ENCODE results near the gene CASK. TPM values are rescaled to one million over a fixed set of nuclear protein-coding genes. Genes with fewer than 3 reads are reported as not detected.

CASK gene
- total RNA-seq, 2 donors from 2014 or later = 19.7 to 20.4 TPM

DNA sequence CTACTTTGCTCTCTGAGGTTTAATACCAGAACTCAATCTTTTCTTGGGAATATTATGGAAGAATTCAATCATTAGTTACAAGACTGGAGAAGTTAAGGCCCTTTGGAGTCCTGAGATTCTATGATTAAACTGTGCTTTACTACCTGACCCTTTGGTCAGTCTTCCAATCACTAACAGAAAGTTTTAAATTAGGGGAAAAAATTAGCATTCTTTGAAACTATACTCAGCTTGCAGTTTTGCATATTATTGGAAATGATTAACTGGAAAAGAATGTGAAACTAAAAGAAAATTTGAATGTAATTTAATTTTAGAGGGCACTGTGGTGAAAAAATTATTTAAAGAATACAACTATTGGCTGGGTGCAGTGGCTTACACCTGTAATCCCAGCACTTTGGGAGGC lies 253.2 kb downstream of the CASK start:
- H3K4me1 ChIP-seq (replicated peaks) = no peaks in the 10 kb centered on the region
- H3K36me3 ChIP-seq = no peaks in the 10 kb centered on the region
- no peak overlapping the region for H3K4me3 ChIP-seq
- H3K27ac ChIP-seq = no peak overlapping the region
- TF ChIP-seq, protein P1, sequence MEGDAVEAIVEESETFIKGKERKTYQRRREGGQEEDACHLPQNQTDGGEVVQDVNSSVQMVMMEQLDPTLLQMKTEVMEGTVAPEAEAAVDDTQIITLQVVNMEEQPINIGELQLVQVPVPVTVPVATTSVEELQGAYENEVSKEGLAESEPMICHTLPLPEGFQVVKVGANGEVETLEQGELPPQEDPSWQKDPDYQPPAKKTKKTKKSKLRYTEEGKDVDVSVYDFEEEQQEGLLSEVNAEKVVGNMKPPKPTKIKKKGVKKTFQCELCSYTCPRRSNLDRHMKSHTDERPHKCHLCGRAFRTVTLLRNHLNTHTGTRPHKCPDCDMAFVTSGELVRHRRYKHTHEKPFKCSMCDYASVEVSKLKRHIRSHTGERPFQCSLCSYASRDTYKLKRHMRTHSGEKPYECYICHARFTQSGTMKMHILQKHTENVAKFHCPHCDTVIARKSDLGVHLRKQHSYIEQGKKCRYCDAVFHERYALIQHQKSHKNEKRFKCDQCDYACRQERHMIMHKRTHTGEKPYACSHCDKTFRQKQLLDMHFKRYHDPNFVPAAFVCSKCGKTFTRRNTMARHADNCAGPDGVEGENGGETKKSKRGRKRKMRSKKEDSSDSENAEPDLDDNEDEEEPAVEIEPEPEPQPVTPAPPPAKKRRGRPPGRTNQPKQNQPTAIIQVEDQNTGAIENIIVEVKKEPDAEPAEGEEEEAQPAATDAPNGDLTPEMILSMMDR (IDR thresholded peaks at IDR 0.05) = no peak
- TF ChIP-seq POLR2AphosphoS5 (IDR thresholded peaks at IDR 0.05) = no peak
- TF ChIP-seq POLR2A (IDR thresholded peaks at IDR 0.05) = no peak
- no peak for DNase-seq (ENCODE audit: low spot score)
- H3K9me3 ChIP-seq = no peaks in the 10 kb centered on the region
- no peaks in the 10 kb centered on the region for H3K27me3 ChIP-seq (replicated peaks; ENCODE audit: insufficient read depth)
- intact Hi-C loops (cut with DNase I) = no loop called here

DNA sequence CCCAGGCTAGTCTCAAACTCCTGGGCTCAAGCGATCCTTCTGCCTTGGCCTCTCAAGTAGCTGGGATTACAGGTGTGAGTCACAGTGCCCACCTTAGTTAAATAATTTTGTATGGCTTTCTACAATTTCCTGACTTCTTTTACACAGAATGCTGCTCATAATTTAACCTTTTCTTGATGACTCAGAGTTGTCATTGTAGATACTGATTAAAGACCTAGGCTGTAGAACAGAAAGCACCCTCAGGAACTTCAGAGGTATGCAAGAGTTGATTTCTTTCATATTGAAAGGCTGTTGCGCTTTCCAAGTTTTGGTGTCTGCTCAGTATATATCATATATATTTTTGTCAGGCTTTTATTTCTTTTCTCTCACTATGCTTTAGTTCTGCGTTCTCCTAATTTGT lies 255.7 kb downstream of the CASK start:
- Histone ChIP-seq H3K9me3 (no peaks in the 10 kb centered on the region), H3K27ac (no peak overlapping the region), H3K27me3 (replicated peaks; ENCODE audit: insufficient read depth) (no peaks in the 10 kb centered on the region), H3K36me3 (no peaks in the 10 kb centered on the region), H3K4me3 (no peak overlapping the region), H3K4me1 (replicated peaks) (no peaks in the 10 kb centered on the region)
- intact Hi-C loops (cut with DNase I) = no loop called here
- no peak for DNase-seq (ENCODE audit: low spot score)
- 99% methylated on average over 3 of the region's 3 CpGs for WGBS
- TF ChIP-seq POLR2A (IDR thresholded peaks at IDR 0.05) (no peak), POLR2AphosphoS5 (IDR thresholded peaks at IDR 0.05) (no peak)
- TF ChIP-seq, protein P1 (IDR thresholded peaks at IDR 0.05) = no peak

DNA sequence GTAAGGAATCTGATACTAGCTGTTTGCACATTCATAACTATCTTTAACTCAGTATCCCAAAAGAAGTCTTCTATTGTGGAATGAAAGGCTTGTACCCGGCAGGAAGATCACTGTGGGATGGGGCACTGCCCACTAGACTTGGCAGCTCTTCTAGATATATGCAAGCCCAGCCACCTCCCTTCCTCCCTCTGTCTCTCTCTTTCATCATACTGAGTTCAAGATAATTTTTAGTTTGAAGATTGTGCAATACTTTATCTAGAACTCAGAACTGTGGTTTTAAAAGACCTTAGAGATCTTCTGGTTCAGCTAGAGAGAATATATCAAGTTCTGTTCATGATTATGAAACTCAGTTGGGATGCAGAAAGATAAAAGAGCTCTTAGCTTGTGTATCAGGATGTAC lies 257.1 kb downstream of the CASK start:
- intact Hi-C loops (cut with DNase I) = no loop called here
- H3K27ac ChIP-seq = no peak overlapping the region

DNA sequence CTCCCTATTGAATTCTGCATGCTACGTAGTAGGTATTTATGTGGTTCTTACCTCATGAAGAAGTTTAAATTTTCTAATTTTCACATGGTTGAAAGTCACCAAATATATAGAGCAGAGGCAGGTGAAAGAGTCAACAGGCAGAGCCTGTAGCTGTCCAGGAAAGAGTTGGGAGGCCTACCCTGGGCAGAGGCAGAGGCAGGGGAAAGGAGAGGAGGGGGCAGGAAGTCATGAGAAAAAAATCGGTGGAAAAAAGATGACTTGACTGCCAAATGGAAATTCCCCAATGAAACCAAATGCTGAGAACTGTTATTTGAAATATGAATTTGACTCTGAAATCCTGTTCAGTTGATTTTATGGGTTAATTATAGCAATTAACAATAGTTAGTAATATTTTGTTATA lies 257.7 kb downstream of the CASK start:
- Histone ChIP-seq H3K36me3 (no peaks in the 10 kb centered on the region), H3K27ac (no peak overlapping the region), H3K4me3 (no peak overlapping the region), H3K9me3 (no peaks in the 10 kb centered on the region), H3K27me3 (replicated peaks; ENCODE audit: insufficient read depth) (no peaks in the 10 kb centered on the region), H3K4me1 (replicated peaks) (no peaks in the 10 kb centered on the region)
- TF ChIP-seq, protein P1 (IDR thresholded peaks at IDR 0.05) = no peak
- TF ChIP-seq POLR2A (IDR thresholded peaks at IDR 0.05) = no peak
- TF ChIP-seq POLR2AphosphoS5 (IDR thresholded peaks at IDR 0.05) = no peak
- no peak for DNase-seq (ENCODE audit: low spot score)
- 61% methylated on average over 2 of the region's 2 CpGs for WGBS
- intact Hi-C loops (cut with DNase I) = no loop called here

More for the DNA sequence above, 257.1 kb downstream of the CASK start:
- no peak for DNase-seq (ENCODE audit: low spot score)
- WGBS = 59% methylated on average over 1 of the region's 1 CpG
- Histone ChIP-seq H3K27me3 (replicated peaks; ENCODE audit: insufficient read depth) (no peaks in the 10 kb centered on the region), H3K4me1 (replicated peaks) (no peaks in the 10 kb centered on the region), H3K4me3 (no peak overlapping the region), H3K9me3 (no peaks in the 10 kb centered on the region), H3K36me3 (no peaks in the 10 kb centered on the region)
- TF ChIP-seq, protein P1 (IDR thresholded peaks at IDR 0.05) = no peak
- TF ChIP-seq POLR2A (IDR thresholded peaks at IDR 0.05) = no peak
- TF ChIP-seq POLR2AphosphoS5 (IDR thresholded peaks at IDR 0.05) = no peak

DNA sequence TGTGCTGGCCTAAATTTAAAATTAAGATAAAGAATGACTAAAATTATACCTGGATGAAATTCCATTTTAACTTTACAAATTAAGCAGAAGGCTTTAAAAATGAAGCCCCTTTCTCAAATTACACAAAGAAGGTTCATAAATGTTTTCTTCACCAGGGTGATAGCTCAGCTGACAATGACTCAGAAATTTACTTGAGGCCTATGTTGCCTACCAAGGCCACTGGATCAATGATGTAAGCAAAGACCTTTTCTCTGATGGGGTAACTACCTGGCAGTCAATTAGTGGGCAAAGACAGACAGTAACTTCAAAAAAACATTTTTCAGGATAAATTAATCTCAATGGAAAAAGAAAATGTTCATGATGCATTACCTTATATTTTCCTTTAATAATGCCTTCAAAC lies 258.4 kb downstream of the CASK start:
- no peaks in the 10 kb centered on the region for H3K4me1 ChIP-seq (replicated peaks)
- no peak overlapping the region for H3K4me3 ChIP-seq
- no peaks in the 10 kb centered on the region for H3K36me3 ChIP-seq
- intact Hi-C loops (cut with DNase I) = no loop called here
- no peaks in the 10 kb centered on the region for H3K9me3 ChIP-seq
- TF ChIP-seq POLR2A (IDR thresholded peaks at IDR 0.05) (no peak), POLR2AphosphoS5 (IDR thresholded peaks at IDR 0.05) (no peak)
- TF ChIP-seq, protein P1 (IDR thresholded peaks at IDR 0.05) = no peak
- H3K27ac ChIP-seq = no peak overlapping the region
- DNase-seq (ENCODE audit: low spot score) = no peak
- no peaks in the 10 kb centered on the region for H3K27me3 ChIP-seq (replicated peaks; ENCODE audit: insufficient read depth)

Data from prostate gland (tissue), 2 donors.